Liver (tissue), 9 donors: ENCODE data around the gene CFAP99. TPM values are rescaled to one million over a fixed set of nuclear protein-coding genes. Genes with fewer than 3 reads are reported as not detected.

Source experiments
- DNase-seq: peaks from one replicate; pipeline ENCODE4 v3.0.0-alpha.2; 2017; ENCODE audit warnings: low spot score
- H3K27ac ChIP-seq, 2 donors: one replicate each; pipeline ENCODE4 v1.7.0; 2013; ENCODE audit warnings: inconsistent platforms in 2 of 2, low read length in 2 of 2, control low read depth in 1 of 2, low read depth in 1 of 2, mild to moderate bottlenecking in 1 of 2
- H3K27me3 ChIP-seq, 4 donors: one replicate each; pipeline versions ENCODE4 v1.6.1 to v1.7.0; 2013; ENCODE audit warnings: low read length in 3 of 4, inconsistent platforms in 1 of 4, mild to moderate bottlenecking in 1 of 4, moderate library complexity in 1 of 4; ENCODE audit not compliant: control insufficient read depth in 4 of 4, insufficient read depth in 4 of 4
- H3K36me3 ChIP-seq, 4 donors: one replicate each; pipeline versions ENCODE4 v1.6.1 to v1.7.0; 2013; ENCODE audit warnings: low read length in 3 of 4, mild to moderate bottlenecking in 3 of 4, low read depth in 1 of 4, moderate library complexity in 1 of 4; ENCODE audit not compliant: control insufficient read depth in 4 of 4, insufficient read depth in 3 of 4
- H3K4me1 ChIP-seq, 4 donors: one replicate each; pipeline versions ENCODE4 v1.6.1 to v1.7.0; 2013; ENCODE audit warnings: low read length in 3 of 4, mild to moderate bottlenecking in 3 of 4, moderate library complexity in 1 of 4; ENCODE audit not compliant: control insufficient read depth in 4 of 4, insufficient read depth in 4 of 4
- H3K4me3 ChIP-seq, 3 donors: one replicate each; pipeline versions ENCODE4 v1.6.1 to v1.7.0; 2013; ENCODE audit warnings: low read length in 3 of 3, control low read depth in 1 of 3, low read depth in 1 of 3, mild to moderate bottlenecking in 1 of 3
- H3K9ac ChIP-seq, 2 donors: one replicate each; pipeline ENCODE4 v1.7.0; 2013; ENCODE audit warnings: low read length in 2 of 2, mild to moderate bottlenecking in 2 of 2, moderate library complexity in 2 of 2, control low read depth in 1 of 2, low read depth in 1 of 2
- H3K9me3 ChIP-seq, 4 donors: one replicate each; pipeline versions ENCODE4 v1.6.1 to v1.7.0; 2013; ENCODE audit warnings: low read length in 3 of 4; ENCODE audit not compliant: control insufficient read depth in 4 of 4
- EGR1 ChIP-seq, 2 donors: IDR thresholded peaks; 2 replicates each; pipeline ENCODE4 v1.6.1; 2016 to 2018; ENCODE audit warnings: antibody characterized with exemption in 2 of 2, low read depth in 2 of 2
- FOXA2 ChIP-seq: IDR thresholded peaks from 2 replicates; pipeline ENCODE4 v1.6.1; 2016; ENCODE audit warnings: antibody characterized with exemption
- HNF4G ChIP-seq: IDR thresholded peaks from 2 replicates; pipeline ENCODE4 v1.6.1; 2016; ENCODE audit warnings: antibody characterized with exemption
- JUND ChIP-seq, 2 donors: IDR thresholded peaks; 2 replicates each; pipeline ENCODE4 v1.6.1; 2016; ENCODE audit warnings: antibody characterized with exemption in 2 of 2
- NR2F2 ChIP-seq: IDR thresholded peaks from 2 replicates; pipeline ENCODE4 v1.6.1; 2016; ENCODE audit warnings: antibody characterized with exemption
- RXRA ChIP-seq, 2 donors: IDR thresholded peaks; 2 replicates each; pipeline ENCODE4 v1.6.1; 2017 to 2018; ENCODE audit warnings: antibody characterized with exemption in 2 of 2, mild to moderate bottlenecking in 1 of 2
- SP1 ChIP-seq: IDR thresholded peaks from 2 replicates; pipeline ENCODE4 v1.6.1; 2018; ENCODE audit warnings: antibody characterized with exemption, mild to moderate bottlenecking
- TAF1 ChIP-seq: conservative IDR thresholded peaks from 2 replicates; pipeline ENCODE4 v1.6.1; 2016; ENCODE audit warnings: antibody characterized with exemption, mild to moderate bottlenecking
- YY1 ChIP-seq: IDR thresholded peaks from 2 replicates; pipeline ENCODE4 v1.6.1; 2016; ENCODE audit warnings: antibody characterized with exemption, mild to moderate bottlenecking
- WGBS: extraction: QIAGEN DNeasy Blood & Tissue Kit; methylation state at CpG from one replicate; pipeline ENCODE4 v1.1.7; 2013; 5-methylcytosine and 5-hydroxymethylcytosine counted together
- polyA plus RNA-seq, 2 donors: library from polyadenylated mRNA; stranded (reverse) in 1 of 2; unstranded in 1 of 2; fragments of 200-250 nt in 1 of 2; fragments of >200 nt in 1 of 2; fragmentation: Nextera tagmentation in 1 of 2; extraction: Ambion mirVana in 1 of 2; gene quantifications; one replicate each; pipeline versions ENCODE4 v1.2.1 to v1.2.3, GENCODE V29; 2013 to 2015
- total RNA-seq, 2 donors: library from RNA; depleted of rRNA; stranded (reverse); fragments of >200 nt; gene quantifications; one replicate each; pipeline ENCODE4 v1.2.3, GENCODE V29; 2014
- TF ChIP-seq, protein P1 (sequence below): fragments of 150-350 bp; IDR thresholded peaks from 2 replicates; pipeline ENCODE4 v1.5.1; 2017; ENCODE audit warnings: improper control_type of control experiment, low read depth, low read length; ENCODE audit not compliant: missing input control
- TF ChIP-seq, protein P2 (sequence below): IDR thresholded peaks from 2 replicates; pipeline ENCODE4 v1.6.1; 2016; ENCODE audit warnings: antibody characterized with exemption, mild to moderate bottlenecking
- donor health status: healthy.
- donor health status: healthy.
- donor health status: healthy.
- donor health status: healthy.
- donor health status: healthy.

Gene CFAP99
- total and polyA plus RNA-seq, 4 donors = 0.33 to 0.36 TPM; not detected in 2

DNA sequence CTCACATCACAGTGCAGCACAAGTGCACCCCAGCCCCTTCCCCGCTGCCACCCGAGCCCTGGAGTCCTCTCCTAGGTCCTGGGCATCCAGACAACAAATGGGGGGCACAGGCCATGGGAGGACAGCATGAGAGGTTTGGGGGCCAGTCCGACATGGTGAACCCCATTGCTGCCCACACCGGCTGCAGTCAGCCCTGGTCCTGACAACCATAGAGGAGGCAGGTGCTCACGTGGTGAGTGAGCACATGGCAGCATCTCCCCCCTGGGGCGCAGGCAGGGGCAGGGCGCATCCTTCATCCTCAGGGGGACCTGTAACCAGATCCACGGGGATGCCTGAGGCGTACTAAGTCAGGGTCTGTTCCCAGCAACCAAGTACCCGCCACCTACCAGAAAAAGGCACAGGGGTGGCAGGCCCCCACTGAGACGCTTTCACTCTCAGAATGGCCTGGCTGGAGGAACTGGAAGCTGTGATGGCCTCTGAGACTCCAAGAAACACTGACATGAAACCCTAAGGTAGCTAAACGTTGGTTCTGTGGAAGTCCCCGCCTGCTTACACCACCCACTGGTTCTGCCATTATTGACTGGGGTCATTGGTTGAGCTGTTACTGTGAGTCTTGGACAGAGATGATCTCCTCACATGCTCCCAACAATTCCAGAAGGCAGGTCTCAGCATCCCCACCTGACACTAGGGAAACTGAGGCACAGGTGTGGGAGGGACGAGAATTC, 6.8 kb upstream of the CFAP99 start:
- 86% methylated on average over 14 of the region's 14 CpGs for WGBS
- TF ChIP-seq EGR1 (IDR thresholded peaks at IDR 0.05; ENCODE audit: low read depth in 2 of 2) (no peak), SP1 (no peak), NR2F2 (no peak), FOXA2 (no peak), RXRA (IDR thresholded peaks at IDR 0.05) (no peak), JUND (IDR thresholded peaks at IDR 0.05) (no peak), YY1 (no peak), TAF1 (no peak)
- TF ChIP-seq, protein P1, sequence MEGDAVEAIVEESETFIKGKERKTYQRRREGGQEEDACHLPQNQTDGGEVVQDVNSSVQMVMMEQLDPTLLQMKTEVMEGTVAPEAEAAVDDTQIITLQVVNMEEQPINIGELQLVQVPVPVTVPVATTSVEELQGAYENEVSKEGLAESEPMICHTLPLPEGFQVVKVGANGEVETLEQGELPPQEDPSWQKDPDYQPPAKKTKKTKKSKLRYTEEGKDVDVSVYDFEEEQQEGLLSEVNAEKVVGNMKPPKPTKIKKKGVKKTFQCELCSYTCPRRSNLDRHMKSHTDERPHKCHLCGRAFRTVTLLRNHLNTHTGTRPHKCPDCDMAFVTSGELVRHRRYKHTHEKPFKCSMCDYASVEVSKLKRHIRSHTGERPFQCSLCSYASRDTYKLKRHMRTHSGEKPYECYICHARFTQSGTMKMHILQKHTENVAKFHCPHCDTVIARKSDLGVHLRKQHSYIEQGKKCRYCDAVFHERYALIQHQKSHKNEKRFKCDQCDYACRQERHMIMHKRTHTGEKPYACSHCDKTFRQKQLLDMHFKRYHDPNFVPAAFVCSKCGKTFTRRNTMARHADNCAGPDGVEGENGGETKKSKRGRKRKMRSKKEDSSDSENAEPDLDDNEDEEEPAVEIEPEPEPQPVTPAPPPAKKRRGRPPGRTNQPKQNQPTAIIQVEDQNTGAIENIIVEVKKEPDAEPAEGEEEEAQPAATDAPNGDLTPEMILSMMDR = no peak
- TF ChIP-seq, protein P2, sequence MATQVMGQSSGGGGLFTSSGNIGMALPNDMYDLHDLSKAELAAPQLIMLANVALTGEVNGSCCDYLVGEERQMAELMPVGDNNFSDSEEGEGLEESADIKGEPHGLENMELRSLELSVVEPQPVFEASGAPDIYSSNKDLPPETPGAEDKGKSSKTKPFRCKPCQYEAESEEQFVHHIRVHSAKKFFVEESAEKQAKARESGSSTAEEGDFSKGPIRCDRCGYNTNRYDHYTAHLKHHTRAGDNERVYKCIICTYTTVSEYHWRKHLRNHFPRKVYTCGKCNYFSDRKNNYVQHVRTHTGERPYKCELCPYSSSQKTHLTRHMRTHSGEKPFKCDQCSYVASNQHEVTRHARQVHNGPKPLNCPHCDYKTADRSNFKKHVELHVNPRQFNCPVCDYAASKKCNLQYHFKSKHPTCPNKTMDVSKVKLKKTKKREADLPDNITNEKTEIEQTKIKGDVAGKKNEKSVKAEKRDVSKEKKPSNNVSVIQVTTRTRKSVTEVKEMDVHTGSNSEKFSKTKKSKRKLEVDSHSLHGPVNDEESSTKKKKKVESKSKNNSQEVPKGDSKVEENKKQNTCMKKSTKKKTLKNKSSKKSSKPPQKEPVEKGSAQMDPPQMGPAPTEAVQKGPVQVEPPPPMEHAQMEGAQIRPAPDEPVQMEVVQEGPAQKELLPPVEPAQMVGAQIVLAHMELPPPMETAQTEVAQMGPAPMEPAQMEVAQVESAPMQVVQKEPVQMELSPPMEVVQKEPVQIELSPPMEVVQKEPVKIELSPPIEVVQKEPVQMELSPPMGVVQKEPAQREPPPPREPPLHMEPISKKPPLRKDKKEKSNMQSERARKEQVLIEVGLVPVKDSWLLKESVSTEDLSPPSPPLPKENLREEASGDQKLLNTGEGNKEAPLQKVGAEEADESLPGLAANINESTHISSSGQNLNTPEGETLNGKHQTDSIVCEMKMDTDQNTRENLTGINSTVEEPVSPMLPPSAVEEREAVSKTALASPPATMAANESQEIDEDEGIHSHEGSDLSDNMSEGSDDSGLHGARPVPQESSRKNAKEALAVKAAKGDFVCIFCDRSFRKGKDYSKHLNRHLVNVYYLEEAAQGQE = no peak
- no peaks in the 10 kb centered on the region for H3K9me3 ChIP-seq
- H3K36me3 ChIP-seq = no peaks in the 10 kb centered on the region
- H3K9ac ChIP-seq = no peak overlapping the region
- no peak for DNase-seq
- H3K4me3 ChIP-seq = no peak overlapping the region
- H3K27me3 ChIP-seq = no peaks in the 10 kb centered on the region
- peaks cover 4 to 20% (median 8%) of the 10 kb centered on the region in 4 donors for H3K4me1 ChIP-seq
- H3K27ac ChIP-seq = no peak overlapping the region

DNA sequence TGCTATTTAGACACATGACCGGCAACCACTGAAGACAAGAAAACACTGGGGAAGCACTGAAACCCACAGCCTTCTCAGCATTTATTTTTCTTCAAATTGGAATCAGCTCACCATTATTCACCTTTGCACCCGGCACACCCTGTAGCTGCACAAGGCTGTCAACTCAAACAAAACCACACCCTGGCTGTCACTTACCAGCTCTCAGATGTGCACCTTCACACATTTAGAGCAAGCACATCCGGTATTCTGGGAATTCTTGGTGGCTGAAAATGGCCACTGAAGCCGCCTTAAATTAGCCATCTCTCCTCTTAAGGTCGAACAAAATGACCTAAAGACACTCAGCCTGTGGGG, 6.2 kb upstream of the CFAP99 start:
- H3K27me3 ChIP-seq = no peaks in the 10 kb centered on the region
- H3K9ac ChIP-seq = no peak overlapping the region
- DNase-seq = no peak
- H3K4me1 ChIP-seq = peaks cover 6 to 25% (median 14%) of the 10 kb centered on the region in 4 donors
- H3K4me3 ChIP-seq = no peak overlapping the region
- peak overlapping the region; percentile 11 to 59 for H3K27ac ChIP-seq
- no peaks in the 10 kb centered on the region for H3K9me3 ChIP-seq
- TF ChIP-seq, protein P2 = no peak
- no peak for TF ChIP-seq NR2F2
- TF ChIP-seq HNF4G = no peak
- H3K36me3 ChIP-seq = no peaks in the 10 kb centered on the region
- WGBS = 56% methylated on average over 5 of the region's 5 CpGs
